HG03354 (cell line): ENCODE results near the gene FARP2.
"Not testable (repeated sequence)": the region's sequence is repeated elsewhere in the genome, so short reads cannot be mapped to it uniquely, and the experiment has no call there.

Source experiments
- ATAC-seq: cut with Tn5 transposase; IDR thresholded peaks from one replicate; pipeline ENCODE4 v1.9.1; 2021; ENCODE audit warnings: mild to moderate bottlenecking; ENCODE audit not compliant: unreplicated experiment, poor library complexity, severe bottlenecking

FARP2 gene

DNA sequence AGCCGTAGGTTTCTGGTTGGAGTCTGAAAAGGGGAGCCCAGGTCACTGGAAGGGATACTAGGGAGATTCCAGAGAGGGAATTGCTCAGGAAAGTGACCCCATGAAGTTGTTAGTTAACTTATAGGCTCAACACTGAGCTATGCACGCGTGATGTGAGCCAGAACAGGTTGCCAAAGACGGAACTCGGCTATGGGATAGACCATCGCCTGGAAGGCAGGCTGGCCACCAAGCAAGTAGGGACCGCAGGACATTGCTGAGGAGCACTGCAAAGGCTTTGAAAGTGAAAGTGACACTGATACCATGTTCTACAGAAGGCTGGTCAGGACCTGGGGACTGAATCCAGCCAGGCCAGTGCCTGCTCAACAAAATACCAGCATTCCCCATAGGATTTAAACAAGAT lies 7.3 kb downstream of the FARP2 start:
- ATAC-seq, result no peak

DNA sequence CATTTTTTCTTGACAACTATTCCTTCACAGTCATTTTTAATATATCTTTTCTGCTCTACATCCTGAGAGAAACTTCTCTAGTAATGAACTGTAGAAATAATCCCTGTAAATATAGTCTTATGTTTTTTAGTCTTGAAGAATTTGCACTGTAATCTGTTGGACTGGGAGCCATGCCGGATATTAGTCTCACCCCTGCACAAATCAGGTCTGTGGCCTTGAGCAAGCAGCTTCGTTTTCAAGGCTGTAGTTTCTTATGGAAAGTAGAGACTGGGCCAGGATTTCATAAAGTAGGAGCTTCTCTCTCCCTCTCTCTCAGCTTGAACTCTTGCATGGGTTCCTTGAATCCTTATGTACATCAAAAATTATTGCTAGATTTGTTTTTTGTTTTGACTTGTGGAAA lies 8.7 kb downstream of the FARP2 start:
- no peak for ATAC-seq

DNA sequence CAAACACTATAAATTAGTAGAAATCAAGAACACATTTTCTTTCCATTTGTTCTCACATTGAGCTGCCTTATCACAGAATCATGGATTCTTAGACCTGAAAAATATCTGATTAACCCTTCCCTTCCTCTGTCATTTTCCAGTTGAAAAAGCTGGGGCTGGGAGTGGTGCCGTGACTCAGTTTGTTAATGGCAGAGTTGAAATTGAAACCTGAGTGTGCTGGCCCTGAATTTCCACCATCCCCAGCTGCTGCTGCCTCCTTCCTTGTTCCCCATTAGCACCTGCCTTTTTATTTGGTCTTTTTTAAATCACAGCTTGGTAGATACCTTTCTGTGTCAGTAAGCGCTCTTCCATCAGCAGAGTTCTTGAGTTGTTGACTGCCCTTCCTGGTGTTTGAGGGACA lies 10.6 kb downstream of the FARP2 start:
- ATAC-seq, result no peak

DNA sequence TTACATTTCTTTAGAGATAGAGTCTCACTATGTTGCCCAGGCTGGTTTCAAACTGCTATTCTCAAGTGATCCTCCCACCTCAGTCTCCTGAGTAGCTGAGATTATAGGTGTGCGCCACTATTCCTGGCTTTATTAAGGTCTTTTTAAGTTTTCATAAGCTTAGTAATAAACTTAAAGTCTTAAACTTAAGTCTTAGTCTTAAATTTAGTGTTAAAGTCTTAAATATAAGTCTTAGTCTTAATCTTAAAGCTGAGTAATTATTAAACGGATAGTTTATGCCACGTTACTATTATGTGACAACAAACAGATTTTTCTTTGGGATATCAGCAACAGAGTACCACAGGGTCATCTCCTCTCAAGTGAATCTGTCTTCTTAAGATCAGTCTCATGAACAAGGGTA lies 12.6 kb downstream of the FARP2 start:
- no peak for ATAC-seq

DNA sequence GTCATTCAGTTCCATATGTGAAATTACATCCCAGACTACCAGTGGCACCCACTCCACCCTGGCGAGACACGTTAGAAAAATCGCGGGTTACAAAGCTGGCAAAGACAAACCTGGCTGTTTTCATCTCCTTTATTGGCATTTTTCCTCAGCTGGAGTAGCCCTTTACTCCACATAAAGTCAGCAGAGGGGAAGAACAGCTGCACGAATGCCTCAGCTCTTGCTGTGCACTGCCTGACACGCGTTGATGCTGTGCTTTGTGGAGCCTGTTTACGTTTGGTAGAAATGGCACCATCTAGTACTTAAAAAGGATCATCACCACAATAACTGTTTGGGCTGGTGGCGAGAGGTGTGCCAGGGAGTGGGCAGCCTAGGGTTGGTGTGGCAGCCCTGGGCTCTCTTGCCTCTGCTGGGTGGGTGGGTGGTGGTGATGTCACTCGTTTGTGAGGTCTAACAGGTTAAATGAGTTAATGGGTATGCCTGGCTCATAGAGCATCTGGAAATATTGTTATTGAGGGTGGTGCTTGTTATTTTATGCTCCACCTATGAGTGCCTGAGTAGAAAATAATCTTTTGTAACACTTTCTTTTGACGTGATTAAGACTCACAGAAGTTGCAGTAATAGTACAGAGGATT lies 16.4 kb downstream of the FARP2 start:
- no peak for ATAC-seq

DNA sequence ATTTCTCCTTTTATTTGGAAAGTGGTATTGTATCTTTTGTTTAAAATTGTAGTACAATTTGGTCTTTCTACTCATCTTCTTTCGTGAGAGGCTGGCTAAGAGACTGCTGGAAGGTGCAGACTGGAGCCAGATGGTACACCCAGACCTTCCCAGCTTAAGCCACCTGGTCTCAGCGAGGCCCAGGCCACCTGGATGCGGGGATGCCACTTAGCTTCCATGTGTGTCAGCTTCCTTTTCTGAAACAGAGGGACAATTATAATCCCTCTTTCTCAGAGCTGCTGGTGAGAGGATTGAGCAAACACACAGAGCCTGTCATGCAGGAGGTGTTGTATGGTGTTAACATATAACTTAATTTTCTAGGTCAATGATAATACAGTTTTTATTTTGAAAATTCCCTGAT lies 17.4 kb downstream of the FARP2 start:
- no peak for ATAC-seq

DNA sequence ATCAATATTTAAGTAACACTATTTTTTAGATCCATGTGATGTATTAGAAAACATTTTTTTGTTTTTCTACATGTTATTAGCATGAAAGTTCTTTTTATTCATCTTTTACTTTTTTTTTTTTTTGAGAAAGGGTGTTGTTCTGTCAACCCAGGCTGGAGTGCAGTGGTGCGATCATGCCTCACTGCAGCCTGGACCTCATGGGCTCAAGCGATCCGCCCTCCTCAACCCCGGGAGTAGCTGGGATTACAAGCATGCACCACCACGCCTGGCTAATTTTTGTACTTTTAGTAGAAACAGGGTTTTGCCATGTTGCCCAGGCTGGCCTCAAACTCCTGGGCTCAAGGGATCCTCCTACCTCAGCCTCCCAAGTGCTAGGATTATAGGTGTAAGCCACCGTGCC lies 17.8 kb downstream of the FARP2 start:
- not testable (repeated sequence) for ATAC-seq

DNA sequence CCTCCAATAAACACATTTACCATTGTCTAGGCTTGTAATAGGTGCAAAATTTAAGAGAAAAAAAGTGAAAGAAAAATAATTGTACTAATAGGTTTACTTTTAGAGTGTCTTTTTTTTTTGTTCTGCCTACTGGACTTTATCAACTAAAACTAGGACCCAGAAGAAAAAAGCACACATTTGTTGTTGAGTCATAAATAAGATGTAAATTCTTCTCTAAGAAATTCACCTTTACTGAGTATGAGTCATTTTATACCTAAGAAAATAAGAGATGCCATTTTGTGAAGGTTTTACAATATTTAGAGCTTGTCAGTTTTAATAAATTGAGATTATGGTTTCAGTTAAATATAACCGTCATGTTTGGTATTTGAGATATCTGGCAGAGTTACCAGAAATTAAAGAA lies 19.2 kb downstream of the FARP2 start:
- ATAC-seq, result no peak

DNA sequence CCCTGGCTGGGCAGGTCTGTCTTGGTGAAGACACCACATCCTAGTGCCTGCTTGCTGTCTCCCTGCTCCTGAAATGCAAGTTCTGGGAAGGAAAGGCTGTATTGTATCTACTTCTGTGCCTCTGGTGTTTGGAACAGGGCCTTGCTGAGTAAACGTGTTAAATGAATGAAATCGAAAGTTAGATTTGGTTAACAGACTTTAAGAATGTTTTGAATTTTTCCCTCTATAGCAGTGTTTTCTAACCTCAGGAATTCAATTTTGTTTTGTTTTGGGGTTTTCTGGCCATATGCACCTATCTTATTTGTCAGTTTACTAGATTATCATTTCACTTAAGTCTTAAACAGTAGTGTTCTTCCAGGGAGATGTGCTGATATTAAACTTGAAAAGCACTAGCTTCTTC lies 20.7 kb downstream of the FARP2 start:
- ATAC-seq, result no peak

DNA sequence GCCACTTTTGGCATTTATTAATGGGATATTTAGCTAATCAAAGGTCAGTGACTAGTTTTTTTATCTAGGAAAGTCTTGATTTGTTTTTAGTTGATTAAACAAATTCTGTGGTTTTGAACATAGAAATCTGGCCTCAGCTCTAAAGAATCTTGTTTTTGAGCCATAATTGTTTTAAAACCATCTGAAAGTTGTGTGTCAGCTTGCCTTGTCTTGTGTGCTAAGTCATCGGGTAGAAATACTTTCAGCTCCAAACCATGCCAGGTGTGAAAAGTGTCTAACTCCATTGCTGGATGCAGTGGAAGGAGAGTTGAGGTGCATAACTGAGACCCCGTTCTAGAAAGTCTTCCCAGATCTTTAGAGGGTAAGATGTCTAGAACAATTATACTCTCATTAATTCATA lies 22.7 kb downstream of the FARP2 start:
- no peak for ATAC-seq

DNA sequence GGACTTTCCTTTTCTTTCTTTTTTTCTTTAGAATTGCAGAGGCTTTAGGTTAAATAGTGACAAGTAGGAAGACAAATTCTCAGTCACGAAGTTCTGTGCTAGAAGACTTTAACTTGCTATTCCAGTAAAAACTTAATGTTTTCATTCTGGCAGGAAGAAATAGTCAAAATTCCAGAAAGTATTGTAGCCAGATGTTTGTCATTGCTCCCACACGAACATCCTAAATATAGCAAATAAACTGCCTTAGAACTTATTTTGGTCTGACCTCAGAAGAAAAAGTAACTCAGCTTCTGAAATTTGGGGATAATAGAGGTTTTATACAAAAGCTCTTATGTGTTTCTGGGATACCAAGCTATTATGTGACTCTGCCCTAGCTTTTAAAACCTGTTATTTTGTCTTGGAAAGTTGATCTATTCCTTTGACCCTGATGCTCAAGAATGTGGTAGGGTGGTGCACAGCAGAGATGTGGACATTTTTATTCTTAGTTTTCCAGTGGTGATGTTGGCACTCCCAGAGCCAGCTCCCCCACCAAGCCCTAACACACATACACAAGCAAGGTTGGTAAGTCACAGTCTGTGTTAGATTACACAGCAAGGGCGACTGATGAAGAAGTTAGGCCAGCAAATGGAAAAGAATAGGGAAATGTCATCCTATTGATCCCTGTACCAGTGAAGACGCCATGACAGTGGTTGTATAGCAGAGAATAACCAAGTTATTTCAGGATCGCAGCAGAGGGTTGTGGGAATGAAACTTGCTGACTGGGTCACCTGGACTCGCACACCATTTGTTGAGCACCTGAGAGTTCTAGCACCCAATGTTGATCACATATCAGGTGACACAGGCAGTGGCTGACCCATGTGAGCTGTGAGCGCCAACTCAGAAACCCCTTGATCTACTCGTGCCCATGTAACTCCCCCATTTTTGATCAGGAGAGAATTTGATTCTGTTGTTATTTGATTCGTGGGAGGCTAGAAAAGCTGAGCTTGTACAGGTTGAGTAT lies 23.7 kb downstream of the FARP2 start:
- ATAC-seq, result no peak

DNA sequence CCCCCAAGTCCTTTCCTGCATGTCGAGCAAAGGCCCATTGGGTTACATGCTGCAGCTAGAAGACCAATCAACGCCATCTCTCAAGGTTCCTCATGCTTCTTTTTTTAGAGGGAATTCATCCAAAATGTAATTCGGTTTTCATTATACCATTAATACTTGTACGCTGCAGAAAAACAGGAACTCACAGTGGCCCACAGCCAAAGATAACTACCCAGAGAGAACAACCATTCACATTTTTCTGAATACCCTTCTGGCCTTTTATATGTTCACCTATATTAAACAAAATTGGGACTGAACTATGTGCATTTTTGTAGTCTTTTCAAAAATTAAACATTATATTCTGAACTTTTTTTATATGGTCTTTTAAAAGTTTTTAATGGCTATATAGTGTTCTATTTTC lies 25.8 kb downstream of the FARP2 start:
- ATAC-seq, result no peak

DNA sequence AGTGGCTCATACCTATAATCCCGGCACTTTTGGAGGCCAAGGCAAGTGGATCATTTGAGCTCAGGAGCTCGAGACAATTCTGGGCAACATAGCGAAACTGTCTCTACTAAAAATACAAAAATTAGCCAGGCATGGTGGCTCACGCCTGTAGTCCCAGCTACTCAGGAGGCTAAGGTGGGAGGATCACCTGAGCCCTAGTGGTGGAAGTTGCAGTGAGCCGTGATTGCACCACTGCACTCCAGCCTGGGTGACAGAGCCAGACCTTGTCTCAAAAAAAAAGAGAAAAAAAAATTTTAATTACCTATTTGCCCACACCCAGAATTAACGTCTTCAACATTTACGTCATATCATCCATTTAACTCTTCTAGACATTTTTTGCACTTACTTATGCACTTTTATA lies 29.4 kb downstream of the FARP2 start:
- ATAC-seq, result not testable (repeated sequence)

DNA sequence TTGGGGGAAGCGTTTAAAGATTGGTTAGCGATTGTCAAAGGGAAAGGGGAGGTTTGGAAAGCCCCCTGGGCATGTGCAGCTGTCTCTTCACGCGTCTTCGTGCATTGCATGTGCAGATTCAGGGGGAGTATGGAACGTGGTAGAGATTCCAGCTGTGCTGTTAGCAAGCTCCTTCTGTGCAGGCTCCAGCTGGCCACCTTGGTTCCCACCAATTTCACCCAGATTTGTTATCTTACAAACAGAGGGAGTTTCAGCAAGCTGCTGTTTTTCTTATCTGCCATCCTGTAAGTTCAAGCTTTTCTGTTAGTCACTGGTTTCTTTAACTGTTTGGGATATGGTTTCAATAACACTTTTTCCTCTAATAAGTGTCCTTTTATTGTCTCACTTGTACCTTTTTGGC lies 30.4 kb downstream of the FARP2 start:
- ATAC-seq, result no peak

DNA sequence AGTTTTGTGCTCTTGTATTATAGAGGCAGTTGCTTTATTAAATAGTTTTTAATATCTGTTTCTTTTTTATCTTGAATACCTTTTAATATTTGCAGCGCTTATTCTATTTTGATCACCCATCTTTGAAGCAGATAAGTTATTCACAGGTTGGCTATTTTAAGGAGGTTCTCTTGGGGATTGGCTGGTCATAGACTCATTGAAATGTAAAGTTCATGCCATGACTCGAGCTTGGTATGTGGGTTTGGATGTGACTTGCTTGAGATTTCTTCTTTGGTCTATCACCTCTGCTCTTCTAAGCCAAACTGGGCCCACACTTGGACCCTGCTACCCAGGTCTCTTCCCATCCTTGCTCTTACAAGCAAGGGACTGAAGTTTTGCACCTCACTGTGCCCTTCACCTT lies 33.6 kb downstream of the FARP2 start:
- ATAC-seq, result no peak

DNA sequence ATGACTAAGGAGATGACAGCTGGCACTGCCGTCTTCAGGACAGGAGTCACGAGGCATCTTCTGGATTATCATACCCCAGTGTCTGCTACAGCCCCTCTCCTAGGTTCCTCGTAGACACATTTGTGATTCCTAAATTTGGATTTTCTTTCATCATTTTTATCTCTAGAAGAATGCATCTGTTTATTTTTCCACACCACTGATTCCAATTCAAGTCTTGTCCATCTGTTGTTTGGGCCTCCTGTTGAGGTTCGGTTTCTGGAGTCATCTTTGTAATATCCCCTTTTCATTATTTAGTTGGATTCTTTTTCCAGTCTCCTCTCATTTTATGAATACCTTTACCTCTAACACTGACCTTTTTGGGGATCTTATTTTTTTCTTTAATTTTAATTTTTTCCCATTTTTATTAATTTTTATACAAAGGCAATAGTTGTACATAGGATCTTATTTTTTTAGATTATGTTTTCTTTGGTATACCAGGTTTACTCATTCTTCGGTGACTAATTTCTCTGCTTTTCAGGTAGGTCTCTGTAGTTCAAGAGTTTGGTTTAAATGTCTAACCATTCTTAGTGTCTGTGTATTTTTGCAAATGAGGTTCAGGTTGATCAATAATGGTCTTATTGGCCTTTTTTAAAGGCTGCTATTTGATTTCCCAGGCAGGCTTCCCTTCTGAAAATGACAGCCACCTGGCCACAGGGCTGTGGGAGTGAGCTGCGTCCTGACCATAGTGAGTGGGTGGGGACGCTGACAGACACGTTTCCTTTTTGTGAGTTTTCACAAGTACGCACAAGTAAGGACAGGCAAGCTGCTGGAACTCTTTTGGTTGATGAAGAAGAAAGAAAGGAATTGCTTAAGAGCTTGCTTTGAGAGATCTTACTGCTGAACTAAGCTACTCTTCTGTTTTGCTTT lies 34.5 kb downstream of the FARP2 start:
- ATAC-seq, result no peak

DNA sequence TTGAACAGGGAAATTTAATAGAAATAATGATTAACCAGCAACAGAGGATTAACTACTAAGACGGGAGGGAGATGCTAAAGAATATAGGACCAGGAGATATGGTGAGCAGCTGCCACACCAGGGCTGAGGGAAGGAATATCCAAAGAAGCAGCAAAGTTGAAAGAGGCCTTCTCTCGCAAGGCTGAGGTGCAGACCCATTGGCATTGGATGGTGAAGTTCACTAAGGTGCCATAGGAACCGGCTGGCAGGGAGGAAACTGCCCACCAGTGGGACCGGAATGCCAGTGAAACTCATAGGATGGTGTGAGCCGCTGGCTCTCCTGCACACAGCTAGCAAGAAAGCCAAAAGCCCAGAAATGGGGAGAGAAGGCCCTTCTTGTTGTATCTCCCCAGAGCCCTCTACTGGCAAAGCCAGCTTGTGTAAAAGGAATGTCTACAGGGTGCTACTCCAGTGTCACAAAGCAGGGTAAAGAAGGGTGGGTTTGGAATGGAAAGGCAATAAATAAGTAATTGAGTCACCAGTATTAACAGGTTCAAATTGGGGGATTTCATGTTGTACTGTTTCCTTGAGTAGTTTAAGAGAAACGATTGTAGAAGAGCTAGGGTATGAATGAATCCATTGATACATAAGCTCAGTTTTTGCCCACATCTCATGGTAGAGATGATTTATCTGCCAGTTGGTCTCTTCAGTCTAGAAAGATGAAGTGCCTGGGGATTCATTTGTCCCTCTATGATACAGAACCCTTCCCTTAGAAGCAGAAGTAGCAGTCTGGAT lies 36.0 kb downstream of the FARP2 start:
- no peak for ATAC-seq

DNA sequence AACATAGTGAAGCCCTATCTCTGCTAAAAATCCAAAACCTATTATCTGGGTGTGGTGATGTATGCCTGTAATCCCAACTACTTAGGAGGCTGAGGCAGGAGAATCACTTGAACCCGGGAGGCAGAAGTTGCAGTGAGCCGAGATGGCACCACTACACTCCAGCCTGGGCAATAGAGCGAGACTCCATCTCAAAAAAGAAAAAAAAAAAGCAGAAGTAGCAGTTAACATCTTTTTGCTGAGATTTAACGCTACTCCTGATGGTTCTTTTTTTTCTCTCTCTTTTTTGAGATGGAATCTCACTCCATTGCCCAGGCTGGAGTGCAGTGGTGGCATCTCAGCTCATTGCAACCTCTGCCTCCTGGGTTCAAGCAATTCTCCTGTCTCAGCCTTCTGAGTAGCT lies 36.7 kb downstream of the FARP2 start:
- ATAC-seq, result not testable (repeated sequence)

DNA sequence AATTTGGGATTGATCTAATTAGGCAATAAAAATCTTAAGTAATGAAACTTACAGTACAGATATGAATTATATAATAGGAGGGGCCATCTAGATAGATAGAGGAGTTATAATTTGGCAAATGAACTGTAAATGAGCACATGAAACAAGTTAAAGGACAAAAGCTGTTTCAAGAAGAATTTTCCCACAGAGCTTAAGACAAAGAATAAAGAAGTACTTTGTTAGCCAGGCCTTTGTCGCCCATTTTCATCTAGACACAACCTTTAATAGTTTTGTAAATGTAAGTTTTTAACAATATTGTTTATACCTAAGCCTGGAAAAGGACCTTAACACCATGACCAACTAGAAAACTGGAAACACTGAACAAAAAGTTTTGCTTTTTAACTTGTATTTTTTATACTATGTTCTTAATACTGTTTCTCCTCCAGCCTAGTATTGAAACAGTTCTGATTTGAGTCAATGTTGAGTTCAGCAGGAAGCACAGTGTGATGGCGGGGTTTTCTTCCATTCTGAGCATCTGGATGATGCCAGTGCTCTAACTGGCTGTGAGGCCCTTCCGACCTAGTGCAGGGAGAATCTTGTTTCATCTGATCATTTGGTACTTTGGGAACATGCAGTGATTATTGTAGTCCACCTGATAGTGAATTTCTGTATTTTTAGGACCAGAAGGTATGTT lies 37.6 kb downstream of the FARP2 start:
- ATAC-seq, result no peak
